ENCODE data around the gene AP4S1.

AP4S1 gene

GRCh38 chr14:31025367-31026076 is at the start of gene AP4S1:
AP4S1 (plus strand) TSS chr14:31025649; CDS start chr14:31066197, 40,548 bp downstream.
- TF ChIP-seq GATA3 (IDR thresholded peaks at IDR 0.05; ENCODE audit: low read depth, low read length) (no peak), GATA2 (IDR thresholded peaks at IDR 0.05; ENCODE audit: low read depth, low read length) (no peak)

GRCh38 chr14:30977752-30978151 is 47.7 kb upstream of the AP4S1 start:
- TF ChIP-seq GATA3 (IDR thresholded peaks at IDR 0.05; ENCODE audit: low read depth, low read length) (no peak), GATA2 (IDR thresholded peaks at IDR 0.05; ENCODE audit: low read depth, low read length) (no peak)

- TF ChIP-seq GATA2 (IDR thresholded peaks at IDR 0.05; ENCODE audit: low read depth, low read length) = no peak
- no peak for TF ChIP-seq GATA3 (IDR thresholded peaks at IDR 0.05; ENCODE audit: low read depth, low read length)
Observed at GRCh38 chr14:30980980-30981379, 44.5 kb upstream of the AP4S1 start.

- TF ChIP-seq GATA3 (IDR thresholded peaks at IDR 0.05; ENCODE audit: low read depth, low read length) (no peak), GATA2 (IDR thresholded peaks at IDR 0.05; ENCODE audit: low read depth, low read length) (no peak)
Observed at GRCh38 chr14:30982533-30982932, 42.9 kb upstream of the AP4S1 start.

- TF ChIP-seq GATA2 (IDR thresholded peaks at IDR 0.05; ENCODE audit: low read depth, low read length) (no peak), GATA3 (IDR thresholded peaks at IDR 0.05; ENCODE audit: low read depth, low read length) (no peak)
Observed at GRCh38 chr14:30983858-30984257, 41.6 kb upstream of the AP4S1 start.

GRCh38 chr14:30985796-30986195 is 39.7 kb upstream of the AP4S1 start:
- TF ChIP-seq GATA2 (IDR thresholded peaks at IDR 0.05; ENCODE audit: low read depth, low read length) (no peak), GATA3 (IDR thresholded peaks at IDR 0.05; ENCODE audit: low read depth, low read length) (no peak)

GRCh38 chr14:30988509-30988908 is 36.9 kb upstream of the AP4S1 start:
- no peak for TF ChIP-seq GATA2 (IDR thresholded peaks at IDR 0.05; ENCODE audit: low read depth, low read length)
- no peak for TF ChIP-seq GATA3 (IDR thresholded peaks at IDR 0.05; ENCODE audit: low read depth, low read length)

GRCh38 chr14:30990770-30991169 is 34.7 kb upstream of the AP4S1 start:
- TF ChIP-seq GATA3 (IDR thresholded peaks at IDR 0.05; ENCODE audit: low read depth, low read length) = no peak
- TF ChIP-seq GATA2 (IDR thresholded peaks at IDR 0.05; ENCODE audit: low read depth, low read length) = no peak

- TF ChIP-seq GATA3 (IDR thresholded peaks at IDR 0.05; ENCODE audit: low read depth, low read length) = no peak
- TF ChIP-seq GATA2 (IDR thresholded peaks at IDR 0.05; ENCODE audit: low read depth, low read length) = no peak
Observed at GRCh38 chr14:30991408-30991807, 34.0 kb upstream of the AP4S1 start.

GRCh38 chr14:30993071-30993470 is 32.4 kb upstream of the AP4S1 start:
- TF ChIP-seq GATA3 (IDR thresholded peaks at IDR 0.05; ENCODE audit: low read depth, low read length) = no peak

GRCh38 chr14:30994681-30995620 is 30.5 kb upstream of the AP4S1 start:
- TF ChIP-seq GATA2 (IDR thresholded peaks at IDR 0.05; ENCODE audit: low read depth, low read length) = no peak
- no peak for TF ChIP-seq GATA3 (IDR thresholded peaks at IDR 0.05; ENCODE audit: low read depth, low read length)

GRCh38 chr14:30995689-30996088 is 29.8 kb upstream of the AP4S1 start:
- TF ChIP-seq GATA3 (IDR thresholded peaks at IDR 0.05; ENCODE audit: low read depth, low read length) (no peak), GATA2 (IDR thresholded peaks at IDR 0.05; ENCODE audit: low read depth, low read length) (no peak)

- TF ChIP-seq GATA2 (IDR thresholded peaks at IDR 0.05; ENCODE audit: low read depth, low read length) (no peak), GATA3 (IDR thresholded peaks at IDR 0.05; ENCODE audit: low read depth, low read length) (no peak)
Observed at GRCh38 chr14:30996892-30997659, 28.4 kb upstream of the AP4S1 start.

- TF ChIP-seq GATA3 (IDR thresholded peaks at IDR 0.05; ENCODE audit: low read depth, low read length) (no peak), GATA2 (IDR thresholded peaks at IDR 0.05; ENCODE audit: low read depth, low read length) (no peak)
Observed at GRCh38 chr14:30998100-30998706, 27.2 kb upstream of the AP4S1 start.
